RPMI8226 (cell line): ENCODE results near the gene SLC10A1.
"Not testable (repeated sequence)": the region's sequence is repeated elsewhere in the genome, so short reads cannot be mapped to it uniquely, and the experiment has no call there.

Source experiments
- DNase-seq: peaks from one replicate; pipeline ENCODE4 v3.0.0-alpha.2; 2015

The SLC10A1 gene

GRCh38 chr14:69767369-69767999 is 29.6 kb downstream of the SLC10A1 start:
- peak; percentile 89 for DNase-seq

GRCh38 chr14:69766984-69767368 is 30.1 kb downstream of the SLC10A1 start, which contains the start of gene SRSF5:
Gene SRSF5, plus strand, starts transcription at chr14:69767142. Its CDS starts 1,015 bp downstream, at chr14:69768157.
- DNase-seq, result peak; percentile 94

GRCh38 chr14:69763761-69764510 is 33.1 kb downstream of the SLC10A1 start:
- no peak for DNase-seq

- DNase-seq, result no peak
Measured at GRCh38 chr14:69760810-69761209, 36.2 kb downstream of the SLC10A1 start.

- no peak for DNase-seq
Measured at GRCh38 chr14:69756298-69756697, 40.7 kb downstream of the SLC10A1 start.

GRCh38 chr14:69755784-69756183 is 41.3 kb downstream of the SLC10A1 start:
- DNase-seq, result no peak

GRCh38 chr14:69755296-69755695 is 41.7 kb downstream of the SLC10A1 start:
- no peak for DNase-seq

- DNase-seq, result no peak
Measured at GRCh38 chr14:69754487-69754886, 42.6 kb downstream of the SLC10A1 start.

- DNase-seq, result no peak
Measured at GRCh38 chr14:69753860-69754259, 43.2 kb downstream of the SLC10A1 start.

- no peak for DNase-seq
Measured at GRCh38 chr14:69752773-69753172, 44.3 kb downstream of the SLC10A1 start.

GRCh38 chr14:69750495-69750894 is 46.5 kb downstream of the SLC10A1 start:
- no peak for DNase-seq

GRCh38 chr14:69749956-69750355 is 47.1 kb downstream of the SLC10A1 start:
- DNase-seq, result no peak

GRCh38 chr14:69741055-69741454 is 56.0 kb downstream of the SLC10A1 start:
- no peak for DNase-seq

GRCh38 chr14:69736405-69736804 is 60.6 kb downstream of the SLC10A1 start:
- DNase-seq, result not testable (repeated sequence)

- not testable (repeated sequence) for DNase-seq
Measured at GRCh38 chr14:69731919-69732598, 65.0 kb downstream of the SLC10A1 start.

GRCh38 chr14:69727860-69728259 is 69.2 kb downstream of the SLC10A1 start:
- DNase-seq, result no peak

GRCh38 chr14:69726761-69727511 is 70.1 kb downstream of the SLC10A1 start:
- peak; percentile 68 for DNase-seq
